ENCODE data around the gene PXDC1.
"Not testable (repeated sequence)": the region's sequence is repeated elsewhere in the genome, so short reads cannot be mapped to it uniquely, and the experiment has no call there.

Gene PXDC1

GRCh38 chr6:3761989-3762270 is 10.4 kb upstream of the PXDC1 start:
- DNase-seq = no peak

GRCh38 chr6:3759646-3760232 is 8.2 kb upstream of the PXDC1 start:
- DNase-seq = no peak

GRCh38 chr6:3758842-3759144 is 7.3 kb upstream of the PXDC1 start:
- DNase-seq = no peak

GRCh38 chr6:3757998-3758841 is 6.7 kb upstream of the PXDC1 start:
- not testable (repeated sequence) for DNase-seq

GRCh38 chr6:3757241-3757641 is 5.7 kb upstream of the PXDC1 start:
- DNase-seq = no peak

- no peak for DNase-seq
Observed at GRCh38 chr6:3756546-3756945, 5.0 kb upstream of the PXDC1 start.

GRCh38 chr6:3755637-3756545 is 4.4 kb upstream of the PXDC1 start:
- peak in 2 of 3 experiments; percentile 42 to 86 for DNase-seq

- no peak for DNase-seq
Observed at GRCh38 chr6:3754776-3755175, 3.3 kb upstream of the PXDC1 start.

- not testable (repeated sequence) for DNase-seq
Observed at GRCh38 chr6:3754032-3754725, 2.7 kb upstream of the PXDC1 start.

- no peak for DNase-seq
Observed at GRCh38 chr6:3753228-3753835, 1.8 kb upstream of the PXDC1 start.

- DNase-seq = no peak
Observed at GRCh38 chr6:3752531-3753227, 1.2 kb upstream of the PXDC1 start.

GRCh38 chr6:3751730-3752530 is 417 bp upstream of the PXDC1 start:
- DNase-seq = peak; percentile 43 to 75 (median 56)

GRCh38 chr6:3750317-3751076 is 1.0 kb downstream of the PXDC1 start:
- DNase-seq = peak; percentile 17 to 37 (median 34)

- no peak for DNase-seq
Observed at GRCh38 chr6:3749977-3750316, 1.6 kb downstream of the PXDC1 start.

GRCh38 chr6:3749067-3749841 is 2.3 kb downstream of the PXDC1 start:
- DNase-seq = peak in 1 of 3 experiments; percentile 38

GRCh38 chr6:3748208-3749066 is 3.1 kb downstream of the PXDC1 start:
- DNase-seq = peak; percentile 6 to 42 (median 42)

- DNase-seq = no peak
Observed at GRCh38 chr6:3747100-3747737, 4.3 kb downstream of the PXDC1 start.

GRCh38 chr6:3746696-3747095 is 4.8 kb downstream of the PXDC1 start:
- no peak for DNase-seq

All from NCI-H1417 (cell line).